GM18505 (cell line): ENCODE measurements around the gene CTNNAL1.
"Not testable (repeated sequence)": the region's sequence is repeated elsewhere in the genome, so short reads cannot be mapped to it uniquely, and the experiment has no call there.

Experiments used
- ATAC-seq: cut with Tn5 transposase; IDR thresholded peaks from one replicate; pipeline ENCODE4 v1.9.1; 2021; ENCODE audit not compliant: unreplicated experiment
- POLR2A ChIP-seq: IDR thresholded peaks from 4 replicates; pipeline ENCODE4 v1.6.1; 2011; ENCODE audit warnings: borderline replicate concordance; ENCODE audit not compliant: insufficient read depth, insufficient read length; ENCODE audit errors: extremely low read depth

CTNNAL1 gene

GRCh38 chr9:108913391-108913790, 99.9 kb downstream of the CTNNAL1 start:
- TF ChIP-seq POLR2A: no peak
- ATAC-seq: no peak

- no peak for ATAC-seq
- TF ChIP-seq POLR2A: no peak
These were observed 101.5 kb downstream of the CTNNAL1 start for GRCh38 chr9:108911820-108912219.

GRCh38 chr9:108910914-108911313, 102.4 kb downstream of the CTNNAL1 start:
- ATAC-seq: no peak
- no peak for TF ChIP-seq POLR2A

- TF ChIP-seq POLR2A: no peak
- ATAC-seq: no peak
These were observed 102.9 kb downstream of the CTNNAL1 start for GRCh38 chr9:108910402-108910801.

GRCh38 chr9:108905494-108905893, 107.8 kb downstream of the CTNNAL1 start:
- ATAC-seq: no peak
- no peak for TF ChIP-seq POLR2A

- TF ChIP-seq POLR2A: no peak
- ATAC-seq: no peak
These were observed 109.1 kb downstream of the CTNNAL1 start for GRCh38 chr9:108904161-108904560.

- no peak for TF ChIP-seq POLR2A
- no peak for ATAC-seq
These were observed 109.7 kb downstream of the CTNNAL1 start for GRCh38 chr9:108903420-108904103.

- no peak for ATAC-seq
- TF ChIP-seq POLR2A: no peak
These were observed 113.1 kb downstream of the CTNNAL1 start for GRCh38 chr9:108900176-108900575.

GRCh38 chr9:108899023-108899695, 114.1 kb downstream of the CTNNAL1 start:
- not testable (repeated sequence) for ATAC-seq

GRCh38 chr9:108897324-108898096, 115.8 kb downstream of the CTNNAL1 start:
- no peak for TF ChIP-seq POLR2A
- ATAC-seq: no peak

GRCh38 chr9:108894225-108894997, 118.9 kb downstream of the CTNNAL1 start:
- TF ChIP-seq POLR2A: no peak
- no peak for ATAC-seq
